ENCODE data around the gene SLC27A6.

The SLC27A6 gene

GRCh38 chr5:128965011-128965637, at the start of gene SLC27A6:
TSS of gene SLC27A6 (plus strand) at chr5:128965488. CDS start at chr5:128966138, 650 bp downstream.
- Histone ChIP-seq H3K27ac (no peak within 1 kb of the TSS), H3K4me3 (ENCODE audit: low read depth, low read length) (peak within 1 kb of the TSS; percentile 55), H3K27me3 (replicated peaks) (no peaks in the 10 kb centered on the region), H3K36me3 (replicated peaks) (no peaks in the 10 kb centered on the region)
- no peak for DNase-seq
- no peak for TF ChIP-seq CTCF (IDR thresholded peaks at IDR 0.05; ENCODE audit: low read depth, low read length, missing control alignments)
- in situ Hi-C loops (cut with HindIII; ENCODE audit: low pct_ligation_motif_present, low sequenced_read_pairs): no loop called here

GRCh38 chr5:128919542-128919941, 45.7 kb upstream of the SLC27A6 start:
- TF ChIP-seq CTCF (IDR thresholded peaks at IDR 0.05; ENCODE audit: low read depth, low read length, missing control alignments): no peak
- H3K4me3 ChIP-seq (ENCODE audit: low read depth, low read length): no peak overlapping the region
- H3K36me3 ChIP-seq (replicated peaks): no peaks in the 10 kb centered on the region
- H3K27ac ChIP-seq: no peak overlapping the region
- in situ Hi-C loops (cut with HindIII; ENCODE audit: low pct_ligation_motif_present, low sequenced_read_pairs): no loop called here
- DNase-seq: no peak
- no peaks in the 10 kb centered on the region for H3K27me3 ChIP-seq (replicated peaks)

- Histone ChIP-seq H3K36me3 (replicated peaks) (no peaks in the 10 kb centered on the region), H3K27ac (no peak overlapping the region), H3K4me3 (ENCODE audit: low read depth, low read length) (no peak overlapping the region), H3K27me3 (replicated peaks) (no peaks in the 10 kb centered on the region)
- DNase-seq: peak; percentile 20
- no peak for TF ChIP-seq CTCF (IDR thresholded peaks at IDR 0.05; ENCODE audit: low read depth, low read length, missing control alignments)
- in situ Hi-C loops (cut with HindIII; ENCODE audit: low pct_ligation_motif_present, low sequenced_read_pairs): no loop called here
Measured at GRCh38 chr5:128920345-128921215, 44.7 kb upstream of the SLC27A6 start.

GRCh38 chr5:128924299-128924698, 41.0 kb upstream of the SLC27A6 start:
- no peak for TF ChIP-seq CTCF (IDR thresholded peaks at IDR 0.05; ENCODE audit: low read depth, low read length, missing control alignments)
- in situ Hi-C loops (cut with HindIII; ENCODE audit: low pct_ligation_motif_present, low sequenced_read_pairs): no loop called here

GRCh38 chr5:128925973-128926372, 39.3 kb upstream of the SLC27A6 start:
- Histone ChIP-seq H3K36me3 (replicated peaks) (no peaks in the 10 kb centered on the region), H3K4me3 (ENCODE audit: low read depth, low read length) (no peak overlapping the region)
- in situ Hi-C loops (cut with HindIII; ENCODE audit: low pct_ligation_motif_present, low sequenced_read_pairs): no loop called here

More at GRCh38 chr5:128924299-128924698, 41.0 kb upstream of the SLC27A6 start:
- Histone ChIP-seq H3K36me3 (replicated peaks) (no peaks in the 10 kb centered on the region), H3K4me3 (ENCODE audit: low read depth, low read length) (no peak overlapping the region), H3K27ac (no peak overlapping the region), H3K27me3 (replicated peaks) (no peaks in the 10 kb centered on the region)
- no peak for DNase-seq

More at GRCh38 chr5:128925973-128926372, 39.3 kb upstream of the SLC27A6 start:
- Histone ChIP-seq H3K27ac (no peak overlapping the region), H3K27me3 (replicated peaks) (no peaks in the 10 kb centered on the region)
- no peak for DNase-seq
- TF ChIP-seq CTCF (IDR thresholded peaks at IDR 0.05; ENCODE audit: low read depth, low read length, missing control alignments): no peak

Data from brain microvascular endothelial cell (primary cell).